ENCODE data around the gene VPS11.
"Not testable (repeated sequence)": the region's sequence is repeated elsewhere in the genome, so short reads cannot be mapped to it uniquely, and the experiment has no call there.

Gene VPS11

DNA sequence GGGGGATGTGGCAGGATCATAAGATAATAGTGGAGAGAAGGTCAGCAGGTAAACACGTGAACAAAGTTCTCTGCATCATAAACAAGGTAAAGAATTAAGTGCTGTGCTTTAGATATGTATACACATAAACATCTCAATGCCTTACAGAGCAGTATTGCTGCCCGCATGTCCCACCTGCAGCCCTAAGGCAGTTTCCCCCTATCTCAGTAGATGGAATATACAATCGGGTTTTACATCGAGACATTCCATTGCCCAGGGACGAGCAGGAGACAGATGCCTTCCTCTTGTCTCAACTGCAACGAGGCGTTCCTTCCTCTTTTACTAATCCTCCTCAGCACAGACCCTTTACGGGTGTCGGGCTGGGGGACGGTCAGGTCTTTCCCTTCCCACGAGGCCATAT, 28.1 kb upstream of the VPS11 start:
- not testable (repeated sequence) for DNase-seq

GRCh38 chr11:119041821-119042514, 25.6 kb upstream of the VPS11 start:
- DNase-seq, result no peak

DNA sequence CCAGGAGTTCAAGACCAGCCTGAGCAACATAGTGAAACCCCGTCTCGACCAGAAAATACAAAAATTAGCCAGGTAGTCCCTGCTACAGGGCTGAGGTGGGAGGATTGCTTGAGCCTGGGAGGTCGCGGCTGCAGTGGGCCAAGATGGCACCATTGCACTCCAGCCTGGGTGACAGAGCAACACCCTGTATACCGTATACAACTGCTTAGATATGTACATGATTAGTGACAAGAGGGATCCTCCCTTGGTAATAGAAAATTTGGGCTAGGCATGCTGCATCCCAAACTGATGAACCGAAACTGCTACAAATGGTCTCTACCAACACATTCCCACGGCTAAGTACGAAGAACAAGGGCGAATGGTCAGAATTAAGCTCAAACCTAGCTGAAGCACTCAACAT, 24.7 kb upstream of the VPS11 start:
- DNase-seq, result no peak

DNA sequence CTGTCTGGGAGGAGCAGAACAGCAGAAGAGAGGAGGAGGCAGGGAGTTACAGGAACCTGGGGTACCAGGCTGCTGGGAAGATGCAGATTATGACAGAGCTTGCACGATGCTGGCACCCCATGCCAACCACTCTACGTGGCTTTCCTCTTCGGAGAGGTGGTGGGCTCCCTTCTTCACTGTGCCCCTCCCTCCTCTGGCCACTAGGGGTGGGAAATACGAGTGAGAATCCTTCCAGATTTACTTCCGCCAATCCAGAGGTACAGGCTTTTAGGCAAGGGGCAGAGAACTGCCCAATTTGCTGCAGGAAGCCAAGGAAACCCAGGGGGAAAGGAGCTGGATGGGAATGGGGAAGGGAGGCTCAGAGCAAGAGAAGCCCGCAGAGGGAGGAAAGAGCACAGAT, 22.9 kb upstream of the VPS11 start:
- no peak for DNase-seq

DNA sequence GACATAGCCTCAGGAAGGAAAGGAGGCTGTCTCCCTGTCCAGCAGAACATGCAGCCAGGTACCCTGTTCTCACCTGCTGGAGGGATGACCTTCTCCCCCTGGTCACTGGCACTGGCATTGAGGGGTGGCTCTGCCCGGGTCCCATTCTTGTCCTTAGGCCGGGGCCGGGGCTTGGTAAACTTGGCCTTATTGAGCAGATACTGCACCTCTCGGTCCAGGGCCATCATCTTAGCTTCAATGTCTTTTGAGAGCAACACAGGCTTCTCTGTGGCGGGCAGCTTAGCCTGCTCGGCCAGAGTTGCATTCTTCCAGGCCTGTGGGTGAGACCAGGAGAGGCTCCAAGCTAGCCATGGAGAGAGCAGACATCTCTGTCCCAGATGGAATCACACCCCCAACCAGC, 21.1 kb upstream of the VPS11 start:
- no peak for DNase-seq

DNA sequence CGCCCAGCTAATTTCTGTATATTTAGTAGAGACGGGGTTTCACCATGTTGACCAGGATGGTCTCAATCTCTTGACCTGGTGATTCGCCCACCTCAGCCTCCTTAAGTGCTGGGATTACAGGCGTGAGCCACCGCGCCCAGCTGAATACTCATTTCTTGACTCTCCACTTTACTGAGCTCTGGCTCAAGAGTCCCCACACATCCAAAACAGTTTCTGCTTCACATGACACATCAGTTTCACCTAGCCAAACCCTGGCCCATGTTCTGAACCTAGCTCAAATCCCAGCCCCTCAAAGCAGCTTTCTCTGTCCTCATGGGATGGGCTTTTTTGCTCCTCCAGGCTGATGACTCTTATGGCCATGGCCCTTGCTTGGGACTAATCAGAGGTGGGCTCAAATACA, 20.4 kb upstream of the VPS11 start:
- no peak for DNase-seq

DNA sequence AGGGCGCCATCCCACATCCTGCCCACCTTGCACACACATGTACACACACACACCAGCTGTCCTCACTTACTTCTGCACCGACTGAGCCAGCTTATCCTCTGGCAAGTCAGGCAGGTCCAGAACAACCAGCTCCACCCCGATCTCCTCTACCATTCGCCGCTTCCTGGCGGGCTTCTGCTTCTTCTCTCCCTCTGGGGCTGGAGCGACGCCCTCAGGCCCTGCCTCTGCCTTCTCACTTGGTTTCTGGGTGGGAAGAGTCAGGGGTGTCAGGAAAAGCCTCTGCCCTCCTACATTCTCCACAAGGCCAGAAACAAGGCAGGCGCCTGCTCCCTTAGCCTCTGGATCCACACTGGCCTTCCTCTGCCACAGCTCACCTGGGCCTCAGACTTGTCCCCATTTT, 19.0 kb upstream of the VPS11 start:
- no peak for DNase-seq

DNA sequence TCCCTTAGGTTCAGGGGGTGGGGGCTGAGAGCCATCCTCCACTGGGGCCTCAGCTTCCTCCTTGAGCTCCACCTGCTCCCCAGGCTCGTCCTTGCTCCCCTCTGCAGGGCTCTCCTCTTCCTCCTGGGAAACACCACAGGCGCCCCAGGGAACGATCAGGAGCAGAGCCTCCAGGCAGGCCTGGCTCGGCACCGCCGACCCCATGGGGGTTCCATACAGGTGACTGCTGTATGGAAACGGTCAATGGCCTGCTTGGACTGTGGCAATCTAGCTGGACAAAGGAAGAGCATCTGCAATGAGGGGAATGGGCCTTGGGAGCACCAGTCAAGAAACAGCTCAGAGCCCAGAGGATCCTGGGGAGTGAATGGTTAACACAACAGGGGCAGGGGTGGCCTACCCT, 18.5 kb upstream of the VPS11 start:
- DNase-seq, result no peak

- DNase-seq, result no peak
Measured at GRCh38 chr11:119051440-119052162, 16.0 kb upstream of the VPS11 start.

DNA sequence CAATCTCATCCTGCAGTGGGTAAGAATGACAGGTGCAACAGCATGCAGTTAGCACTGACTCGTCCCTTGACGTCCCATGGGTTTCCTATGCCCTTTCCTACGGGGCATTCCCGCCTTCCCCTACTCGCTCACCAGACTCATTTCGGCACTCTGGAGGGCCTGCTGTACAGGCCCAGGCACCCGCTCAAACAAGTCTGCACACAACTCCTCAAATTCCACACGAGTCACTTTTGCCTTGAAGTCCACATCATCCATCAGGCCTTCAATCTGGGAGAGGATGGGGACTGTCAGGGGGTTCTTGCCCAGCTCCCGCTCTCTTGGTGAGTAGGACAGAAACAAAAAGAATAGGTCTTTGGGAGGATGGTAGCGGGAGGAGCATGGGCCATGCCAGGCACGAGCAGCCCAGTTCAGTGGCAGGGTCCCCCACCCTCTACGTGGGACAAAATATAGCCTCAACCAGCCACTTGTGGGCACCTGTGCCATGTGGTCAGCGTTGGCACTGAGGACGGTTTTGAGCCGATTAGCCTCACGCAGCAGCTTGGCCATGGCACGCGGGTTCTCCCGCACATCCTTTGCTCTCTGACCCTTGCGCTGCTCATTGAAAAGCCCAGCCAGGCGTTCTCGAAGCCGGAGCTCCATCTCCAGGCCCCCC, 15.3 kb upstream of the VPS11 start:
- DNase-seq, result no peak

GRCh38 chr11:119054418-119054817, 13.2 kb upstream of the VPS11 start:
- DNase-seq, result no peak

DNA sequence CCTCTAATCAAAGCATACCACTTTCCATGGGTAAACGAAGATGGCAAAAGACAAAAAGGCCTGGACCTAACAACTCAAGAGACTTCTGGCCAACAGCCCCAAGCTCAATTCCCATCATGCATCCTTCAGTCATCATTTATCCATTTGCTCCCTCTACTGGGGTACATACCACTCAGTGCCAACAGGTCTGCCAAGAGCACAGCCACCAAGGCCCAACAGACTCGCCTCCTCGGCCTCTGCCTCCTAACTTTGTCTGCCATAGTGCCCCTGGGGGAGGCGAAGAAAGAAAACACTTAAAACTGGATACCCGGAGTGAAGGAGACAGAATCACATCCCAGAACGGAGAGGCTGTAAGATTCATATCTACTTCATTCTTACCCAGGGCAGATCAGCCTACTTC, 11.7 kb upstream of the VPS11 start:
- DNase-seq, result no peak

GRCh38 chr11:119056421-119056999, 11.1 kb upstream of the VPS11 start:
- no peak for DNase-seq

DNA sequence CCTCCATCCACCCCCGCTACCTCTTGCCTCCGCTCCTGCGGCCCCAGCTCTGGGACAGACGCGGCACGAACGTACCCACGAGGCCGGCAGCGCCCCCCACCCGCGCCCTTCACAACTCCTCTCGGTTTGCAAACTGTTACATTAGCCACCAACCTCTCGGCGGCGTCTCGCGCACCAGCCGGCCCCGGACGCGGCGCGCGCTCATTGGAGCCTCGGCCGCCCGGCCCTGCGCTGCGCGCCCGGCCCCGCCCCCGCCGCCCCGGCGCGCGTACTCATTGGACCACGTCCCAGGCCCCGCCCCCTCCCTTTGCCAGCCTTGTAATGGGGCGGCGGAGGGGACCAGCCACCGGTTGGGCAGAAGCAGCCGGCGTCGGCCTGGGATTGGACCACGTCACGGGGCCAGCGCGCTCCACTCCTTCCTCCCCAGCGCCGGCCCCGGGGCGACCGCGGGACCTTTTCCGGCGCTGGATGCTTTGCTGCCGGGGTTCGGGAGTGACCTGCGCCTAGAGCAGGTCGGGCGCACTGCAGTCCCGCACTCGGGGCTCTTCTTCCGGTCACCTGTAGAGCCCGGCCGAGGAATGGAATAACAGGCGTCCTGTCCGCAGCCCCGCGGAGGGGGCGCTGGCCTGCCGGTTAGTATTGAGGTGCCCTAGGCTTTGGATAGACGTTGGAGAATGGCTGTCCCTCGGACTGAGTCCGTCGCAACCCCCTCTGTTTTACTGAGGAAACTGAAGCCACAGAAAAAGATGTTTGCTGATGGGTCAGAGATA, 10.4 kb upstream of the VPS11 start, which contains the start of gene HYOU1:
HYOU1 (minus strand) TSS at position 206 of the 770 bp plus-strand sequence. CDS start 1,045 bp downstream, outside the sequence.
- DNase-seq, result peak; percentile 80

DNA sequence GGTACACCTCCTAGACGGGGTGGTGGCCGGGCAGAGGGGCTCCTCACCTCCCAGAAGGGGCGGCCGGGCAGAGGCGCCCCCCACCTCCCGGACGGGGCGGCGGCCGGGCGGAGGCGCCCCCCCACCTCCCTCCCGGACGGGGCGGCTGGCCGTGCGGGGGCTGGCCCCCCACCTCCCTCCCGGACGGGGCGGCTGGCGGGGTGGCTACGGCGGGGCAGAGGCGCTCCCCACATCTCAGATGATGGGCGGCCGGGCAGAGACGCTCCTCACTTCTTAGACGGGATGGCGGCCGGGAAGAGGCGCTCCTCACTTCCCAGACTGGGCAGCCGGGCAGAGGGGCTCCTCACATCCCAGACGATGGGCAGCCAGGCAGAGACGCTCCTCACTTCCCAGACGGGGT, 8.5 kb upstream of the VPS11 start:
- not testable (repeated sequence) for DNase-seq

- DNase-seq, result no peak
Measured at GRCh38 chr11:119061256-119061655, 6.4 kb upstream of the VPS11 start.

DNA sequence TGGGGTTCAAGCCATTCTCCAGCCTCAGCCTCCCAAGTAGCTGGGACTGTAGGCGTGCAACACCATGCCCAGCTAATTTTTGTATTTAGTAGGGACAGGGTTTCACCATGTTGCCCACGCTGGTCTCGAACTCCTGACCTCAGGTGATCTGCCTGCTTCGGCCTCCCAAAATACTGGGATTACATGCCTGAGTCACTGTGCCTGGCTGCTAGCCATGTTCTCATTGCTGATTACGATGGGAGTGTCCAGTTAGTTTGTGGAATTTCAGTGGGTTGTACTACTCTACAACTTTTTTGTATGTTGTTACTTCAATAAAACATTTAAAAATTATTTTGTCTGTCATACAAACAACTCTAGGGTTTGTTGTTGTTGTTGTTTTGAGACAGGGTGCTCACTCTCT, 4.8 kb upstream of the VPS11 start:
- DNase-seq, result no peak

- no peak for DNase-seq
Measured at GRCh38 chr11:119065369-119065768, 2.2 kb upstream of the VPS11 start.

DNA sequence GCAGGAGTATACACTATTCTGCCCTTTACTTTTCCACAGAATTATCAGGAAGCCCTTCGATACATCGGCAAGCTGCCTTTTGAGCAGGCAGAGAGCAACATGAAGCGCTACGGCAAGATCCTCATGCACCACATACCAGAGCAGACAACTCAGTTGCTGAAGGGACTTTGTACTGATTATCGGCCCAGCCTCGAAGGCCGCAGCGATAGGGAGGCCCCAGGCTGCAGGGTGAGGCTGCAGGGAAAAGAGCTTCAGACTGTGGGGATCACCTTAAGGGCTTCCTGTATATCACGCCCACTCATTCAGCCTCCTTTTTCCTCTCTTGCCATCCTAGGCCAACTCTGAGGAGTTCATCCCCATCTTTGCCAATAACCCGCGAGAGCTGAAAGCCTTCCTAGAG, 10.2 kb downstream of the VPS11 start:
- no peak for DNase-seq

GRCh38 chr11:119078675-119079420, 11.2 kb downstream of the VPS11 start:
- DNase-seq, result no peak

DNA sequence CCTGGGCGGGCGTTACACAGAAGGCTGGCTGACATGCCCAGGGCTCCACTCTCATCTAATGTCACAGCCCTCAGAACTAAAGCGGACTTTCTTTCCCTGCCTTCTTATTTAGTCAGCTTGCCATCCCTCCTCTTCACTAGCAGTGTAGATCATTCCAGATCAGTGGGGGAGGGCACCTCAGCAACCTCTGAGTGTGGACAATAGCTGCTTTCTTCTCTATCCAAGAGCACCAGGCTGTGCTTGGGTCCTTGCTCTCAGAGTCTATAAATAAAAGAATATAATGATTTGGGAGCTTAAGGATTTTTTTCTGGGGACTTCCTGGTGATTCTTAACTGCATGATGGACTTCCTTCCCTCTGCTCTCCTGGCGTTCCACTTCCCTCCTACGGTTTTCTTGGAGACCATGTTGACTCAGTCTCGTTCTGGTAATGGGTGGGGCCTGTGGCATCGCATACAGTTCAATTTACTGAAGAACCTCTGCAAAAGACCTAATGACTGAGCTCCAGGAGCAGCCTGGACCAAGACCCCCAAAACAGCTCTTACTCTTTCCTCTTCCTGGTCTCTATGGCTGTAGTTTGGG, 14.2 kb downstream of the VPS11 start:
- DNase-seq, result no peak

Measured in NCI-H2081 treated with DMSO at 0.1 percent for 48 hours (cell line).